Loucy (cell line): Measurements from ENCODE around the gene C1orf50.

Experiments used
- EZH2phosphoT487 ChIP-seq: fragments of 200-600 bp; IDR thresholded peaks from 2 replicates; pipeline ENCODE4 v1.6.1; 2018; ENCODE audit warnings: antibody characterized with exemption, mild to moderate bottlenecking, moderate library complexity, borderline replicate concordance
- TF ChIP-seq, protein P1 (sequence below): fragments of 200-600 bp; sonication (generic); conservative IDR thresholded peaks from 2 replicates; pipeline ENCODE4 v1.5.1; 2014; ENCODE audit warnings: mild to moderate bottlenecking, antibody characterized with exemption, low read length

- TF ChIP-seq, protein P1, sequence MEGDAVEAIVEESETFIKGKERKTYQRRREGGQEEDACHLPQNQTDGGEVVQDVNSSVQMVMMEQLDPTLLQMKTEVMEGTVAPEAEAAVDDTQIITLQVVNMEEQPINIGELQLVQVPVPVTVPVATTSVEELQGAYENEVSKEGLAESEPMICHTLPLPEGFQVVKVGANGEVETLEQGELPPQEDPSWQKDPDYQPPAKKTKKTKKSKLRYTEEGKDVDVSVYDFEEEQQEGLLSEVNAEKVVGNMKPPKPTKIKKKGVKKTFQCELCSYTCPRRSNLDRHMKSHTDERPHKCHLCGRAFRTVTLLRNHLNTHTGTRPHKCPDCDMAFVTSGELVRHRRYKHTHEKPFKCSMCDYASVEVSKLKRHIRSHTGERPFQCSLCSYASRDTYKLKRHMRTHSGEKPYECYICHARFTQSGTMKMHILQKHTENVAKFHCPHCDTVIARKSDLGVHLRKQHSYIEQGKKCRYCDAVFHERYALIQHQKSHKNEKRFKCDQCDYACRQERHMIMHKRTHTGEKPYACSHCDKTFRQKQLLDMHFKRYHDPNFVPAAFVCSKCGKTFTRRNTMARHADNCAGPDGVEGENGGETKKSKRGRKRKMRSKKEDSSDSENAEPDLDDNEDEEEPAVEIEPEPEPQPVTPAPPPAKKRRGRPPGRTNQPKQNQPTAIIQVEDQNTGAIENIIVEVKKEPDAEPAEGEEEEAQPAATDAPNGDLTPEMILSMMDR, result no peak
- TF ChIP-seq EZH2phosphoT487, result no peak
These were observed 49.0 kb downstream of the C1orf50 start for GRCh38 chr1:42815941-42816584.
